GM12878 (cell line): ENCODE data around the gene FOXP1. TPM values are rescaled to one million over a fixed set of nuclear protein-coding genes. Genes with fewer than 3 reads are reported as not detected.

Source experiments
- ATAC-seq: fragments of 200-7000 bp; cut with Tn5 transposase; 3 replicates; pipeline ENCODE4 v1.9.1; 2020; ENCODE audit warnings: mild to moderate bottlenecking, moderate library complexity
- BruUV-seq: library from RNA; stranded (reverse); fragments of 400-500 nt; replicated peaks from 2 replicates; lab custom pipeline; 2021; lab: Mats Ljungman, UMichigan
- CTCF ChIA-PET: fragments of 300-600 bp; sonication (Branson Sonifier 250); formaldehyde crosslinking; extraction: SDS; loops from one replicate; lab custom pipeline; 2021; ENCODE audit warnings: inconsistent platforms; lab: Yijun Ruan, JAX
- POLR2A ChIA-PET: fragments of 350-600 bp; formaldehyde crosslinking; extraction: SDS; loops from one replicate; lab custom pipeline; 2021; ENCODE audit warnings: inconsistent platforms; lab: Charles Lee
- RAD21 ChIA-PET: fragments of 300-600 bp; sonication (Branson Sonifier 250); formaldehyde crosslinking; loops from one replicate; lab custom pipeline; 2023; ENCODE audit warnings: antibody characterized with exemption; ENCODE audit not compliant: unreplicated experiment; lab: Charles Lee
- SMC1A ChIA-PET: fragments of 300-600 bp; sonication (Branson Sonifier 250); formaldehyde crosslinking; loops from one replicate; lab custom pipeline; 2023; ENCODE audit not compliant: unreplicated experiment, uncharacterized antibody; lab: Charles Lee
- DNase-seq: peaks from one replicate; pipeline ENCODE4 v3.0.0-alpha.2; 2011; ENCODE audit warnings: low read depth, low spot score
- FAIRE-seq: peaks from 3 replicates; lab custom pipeline; 2011; peaks lifted over from hg19 to GRCh38; lab: Jason Lieb, UNC
- H2AFZ ChIP-seq: 2 replicates; pipeline ENCODE4 v1.6.0; 2011; ENCODE audit warnings: low read depth, low read length, control low read depth; ENCODE audit not compliant: control insufficient read depth
- H3K27ac ChIP-seq: 2 replicates; pipeline ENCODE4 v1.5.1; 2011; ENCODE audit warnings: control low read depth; ENCODE audit not compliant: control insufficient read depth, insufficient read depth
- H3K27me3 ChIP-seq, 2 experiments: replicated peaks in 1 of 2; 2 replicates each; pipeline versions ENCODE4 v1.6.0 to v1.6.1; 2011; ENCODE audit warnings: low read length in 1 of 2; ENCODE audit not compliant: control insufficient read depth in 2 of 2, insufficient read depth in 2 of 2
- H3K36me3 ChIP-seq, 2 experiments: 2 replicates each; pipeline ENCODE4 v1.5.1; 2011; ENCODE audit warnings: low read length in 1 of 2; ENCODE audit not compliant: control insufficient read depth in 2 of 2, insufficient read depth in 2 of 2
- H3K4me1 ChIP-seq: 2 replicates; pipeline ENCODE4 v1.6.1; 2011; ENCODE audit warnings: mild to moderate bottlenecking, low read length, moderate library complexity, mixed read lengths; ENCODE audit not compliant: control insufficient read depth, insufficient read depth
- H3K4me2 ChIP-seq: 2 replicates; pipeline ENCODE4 v1.6.0; 2011; ENCODE audit warnings: control low read depth; ENCODE audit not compliant: control insufficient read depth, insufficient read depth
- H3K4me3 ChIP-seq: fragments of 200-600 bp; sonication (generic); 2 replicates; pipeline ENCODE4 v1.5.1; 2016
- H3K79me2 ChIP-seq: 2 replicates; pipeline ENCODE4 v1.6.0; 2011; ENCODE audit warnings: low read length; ENCODE audit not compliant: control insufficient read depth, insufficient read depth
- H3K9ac ChIP-seq: 2 replicates; pipeline ENCODE4 v1.8.0; 2011; ENCODE audit warnings: low read length, control low read depth, mixed read lengths; ENCODE audit not compliant: control insufficient read depth, insufficient read depth
- H3K9me3 ChIP-seq: replicated peaks from 3 replicates; pipeline ENCODE4 v1.5.1; 2011; ENCODE audit warnings: mild to moderate bottlenecking, low read length; ENCODE audit not compliant: control insufficient read depth, insufficient read depth
- H4K20me1 ChIP-seq: 2 replicates; pipeline ENCODE4 v1.6.0; 2011; ENCODE audit not compliant: control insufficient read depth, insufficient read depth
- GATAD2B ChIP-seq: fragments of 450-650 bp; conservative IDR thresholded peaks from 2 replicates; pipeline ENCODE4 v1.6.1; 2017; ENCODE audit warnings: low read depth, mild to moderate bottlenecking, moderate library complexity
- NFYA ChIP-seq: IDR thresholded peaks from 2 replicates; pipeline ENCODE4 v1.6.1; 2011; ENCODE audit warnings: low read depth, mild to moderate bottlenecking, low read length, improper control_type of control experiment, borderline replicate concordance
- RCOR1 ChIP-seq: conservative IDR thresholded peaks from 2 replicates; pipeline ENCODE4 v1.6.1; 2012; ENCODE audit warnings: low read depth, low read length, improper control_type of control experiment
- ZBED1 ChIP-seq: IDR thresholded peaks from 2 replicates; pipeline ENCODE4 v1.6.1; 2016; ENCODE audit warnings: borderline replicate concordance
- ZNF622 ChIP-seq: fragments of 450-650 bp; IDR thresholded peaks from 2 replicates; pipeline ENCODE4 v1.6.1; 2017; ENCODE audit warnings: mild to moderate bottlenecking, inconsistent platforms
- WGBS: methylation state at CpG from one replicate; pipeline ENCODE4 v1.1.6; 2016; ENCODE audit warnings: low lambda C conversion rate; ENCODE audit not compliant: insufficient replicate concordance, insufficient coverage; ENCODE audit errors: missing lambda C conversion rate; 5-methylcytosine and 5-hydroxymethylcytosine counted together
- in situ Hi-C: fragments of 300-500 bp; cut with MboI; formaldehyde crosslinking; loops from 9 replicates; pipeline ENCODE4 v1.14.3; 2018; ENCODE audit warnings: mixed read lengths
- intact Hi-C: fragments of 100-400 bp; cut with micrococcal nuclease; formaldehyde crosslinking; loops from one replicate; pipeline ENCODE4 v1.14.2; 2022; ENCODE audit not compliant: unreplicated experiment
- polyA plus RNA-seq, 11 experiments: library from polyadenylated mRNA; depleted of rRNA in 4 of 11; unstranded in 6 of 11; stranded (reverse) in 5 of 11; fragments of >200 nt; fragmentation: Nextera tagmentation in 4 of 11; fragmentation: Illumina TruSeq in 1 of 11; extraction: Ambion mirVana in 4 of 11; extraction: Trizol in 1 of 11; gene quantifications; 1 replicate in 1 of 11; 2 replicates in 10 of 11; pipeline versions ENCODE4 v1.2.1 to v1.2.3, GENCODE V29; 2011 to 2016; ENCODE audit warnings: inconsistent platforms in 2 of 11, missing spikeins in 2 of 11, low read depth in 1 of 11
- total RNA-seq, 4 experiments: library from RNA; depleted of rRNA in 3 of 4; stranded (reverse); fragments of >200 nt in 3 of 4; fragmentation: Illumina TruSeq in 1 of 4; extraction: Trizol in 1 of 4; gene quantifications; 2 replicates each; pipeline versions ENCODE4 v1.2.1 to v1.2.3, GENCODE V29; 2013 to 2021
- TF ChIP-seq, protein P1 (sequence below): fragments of 450-650 bp; IDR thresholded peaks from 2 replicates; pipeline ENCODE4 v1.6.1; 2017; ENCODE audit warnings: mild to moderate bottlenecking, moderate library complexity

The FOXP1 gene
- total and polyA plus RNA-seq, 10 of the 15 experiments (the other 5 are each of a cell fraction or from before 2014, with no cell fraction given) = 0.05 to 1.6 (median 0.20) TPM; not detected in 1

GRCh38 chr3:71244153-71244825 lies 339.2 kb downstream of the FOXP1 start:
- Histone ChIP-seq H2AFZ (no peak overlapping the region), H4K20me1 (no peaks in the 10 kb centered on the region), H3K27me3 (no peaks in the 10 kb centered on the region), H3K79me2 (no peaks in the 10 kb centered on the region), H3K9me3 (no peaks in the 10 kb centered on the region), H3K4me1 (no peaks in the 10 kb centered on the region), H3K27ac (no peak overlapping the region), H3K36me3 (no peaks in the 10 kb centered on the region), H3K9ac (no peak overlapping the region), H3K4me2 (no peak overlapping the region), H3K4me3 (no peak overlapping the region)
- in situ Hi-C loops (no loop called here), intact Hi-C loops (no loop called here)
- FAIRE-seq (no peak), ATAC-seq (no peak), DNase-seq (no peak)
- SMC1A ChIA-PET = interaction anchor here (1.9 kb wide), 1 partner anchor 14 kb away, joined by 6 read pairs; no protein-coding TSS in a partner anchor
- POLR2A ChIA-PET = no interaction called here
- RAD21 ChIA-PET = no interaction called here
- no TSS peak for BruUV-seq
- TF ChIP-seq ZNF622 (no peak), GATAD2B (no peak), ZBED1 (no peak), NFYA (no peak), RCOR1 (no peak)
- TF ChIP-seq, protein P1, sequence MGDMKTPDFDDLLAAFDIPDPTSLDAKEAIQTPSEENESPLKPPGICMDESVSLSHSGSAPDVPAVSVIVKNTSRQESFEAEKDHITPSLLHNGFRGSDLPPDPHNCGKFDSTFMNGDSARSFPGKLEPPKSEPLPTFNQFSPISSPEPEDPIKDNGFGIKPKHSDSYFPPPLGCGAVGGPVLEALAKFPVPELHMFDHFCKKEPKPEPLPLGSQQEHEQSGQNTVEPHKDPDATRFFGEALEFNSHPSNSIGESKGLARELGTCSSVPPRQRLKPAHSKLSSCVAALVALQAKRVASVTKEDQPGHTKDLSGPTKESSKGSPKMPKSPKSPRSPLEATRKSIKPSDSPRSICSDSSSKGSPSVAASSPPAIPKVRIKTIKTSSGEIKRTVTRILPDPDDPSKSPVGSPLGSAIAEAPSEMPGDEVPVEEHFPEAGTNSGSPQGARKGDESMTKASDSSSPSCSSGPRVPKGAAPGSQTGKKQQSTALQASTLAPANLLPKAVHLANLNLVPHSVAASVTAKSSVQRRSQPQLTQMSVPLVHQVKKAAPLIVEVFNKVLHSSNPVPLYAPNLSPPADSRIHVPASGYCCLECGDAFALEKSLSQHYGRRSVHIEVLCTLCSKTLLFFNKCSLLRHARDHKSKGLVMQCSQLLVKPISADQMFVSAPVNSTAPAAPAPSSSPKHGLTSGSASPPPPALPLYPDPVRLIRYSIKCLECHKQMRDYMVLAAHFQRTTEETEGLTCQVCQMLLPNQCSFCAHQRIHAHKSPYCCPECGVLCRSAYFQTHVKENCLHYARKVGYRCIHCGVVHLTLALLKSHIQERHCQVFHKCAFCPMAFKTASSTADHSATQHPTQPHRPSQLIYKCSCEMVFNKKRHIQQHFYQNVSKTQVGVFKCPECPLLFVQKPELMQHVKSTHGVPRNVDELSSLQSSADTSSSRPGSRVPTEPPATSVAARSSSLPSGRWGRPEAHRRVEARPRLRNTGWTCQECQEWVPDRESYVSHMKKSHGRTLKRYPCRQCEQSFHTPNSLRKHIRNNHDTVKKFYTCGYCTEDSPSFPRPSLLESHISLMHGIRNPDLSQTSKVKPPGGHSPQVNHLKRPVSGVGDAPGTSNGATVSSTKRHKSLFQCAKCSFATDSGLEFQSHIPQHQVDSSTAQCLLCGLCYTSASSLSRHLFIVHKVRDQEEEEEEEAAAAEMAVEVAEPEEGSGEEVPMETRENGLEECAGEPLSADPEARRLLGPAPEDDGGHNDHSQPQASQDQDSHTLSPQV = no peak
- CTCF ChIA-PET = interaction anchor here (0.7 kb wide), 1 partner anchor 439 kb away, joined by 4 read pairs; no protein-coding TSS in a partner anchor
- 47% methylated on average over 9 of the region's 9 CpGs for WGBS
